HG03135 (cell line): Measurements from ENCODE around the gene SLC25A24.
"Not testable (repeated sequence)": the region's sequence is repeated elsewhere in the genome, so short reads cannot be mapped to it uniquely, and the experiment has no call there.

Experiments used
- ATAC-seq: cut with Tn5 transposase; IDR thresholded peaks from one replicate; pipeline ENCODE4 v1.9.1; 2021; ENCODE audit warnings: mild to moderate bottlenecking, moderate library complexity; ENCODE audit not compliant: unreplicated experiment

SLC25A24 gene

GRCh38 chr1:108199781-108200686 is at the start of gene SLC25A24:
Gene SLC25A24 (minus strand): TSS chr1:108200343. CDS start chr1:108200138, 205 bp downstream.
- peak; percentile 89 for ATAC-seq

DNA sequence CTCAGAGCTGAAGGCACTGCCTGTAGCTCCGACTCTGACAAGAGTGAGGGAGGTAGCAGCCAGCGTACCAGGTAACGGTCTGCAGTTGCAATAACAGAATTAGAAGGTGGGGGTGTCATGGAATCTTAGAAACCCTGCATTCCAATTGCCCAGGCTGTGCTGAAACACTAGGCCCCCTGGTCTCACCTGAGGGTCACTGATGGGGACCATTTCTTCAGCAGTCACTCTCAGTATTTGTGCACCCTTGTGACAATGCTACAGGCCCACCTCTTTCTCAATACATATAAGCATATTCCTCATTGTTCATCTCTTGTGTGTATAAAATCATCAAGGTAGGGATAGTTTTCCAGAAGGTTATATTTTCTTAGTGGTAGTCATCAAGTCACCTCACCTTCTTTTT is 43.8 kb upstream of the SLC25A24 start, which contains the start of gene NBPF4:
NBPF4 (minus strand) TSS at position 101 of the 400 bp plus-strand sequence. CDS start 315 bp downstream, outside the sequence.
- not testable (repeated sequence) for ATAC-seq

DNA sequence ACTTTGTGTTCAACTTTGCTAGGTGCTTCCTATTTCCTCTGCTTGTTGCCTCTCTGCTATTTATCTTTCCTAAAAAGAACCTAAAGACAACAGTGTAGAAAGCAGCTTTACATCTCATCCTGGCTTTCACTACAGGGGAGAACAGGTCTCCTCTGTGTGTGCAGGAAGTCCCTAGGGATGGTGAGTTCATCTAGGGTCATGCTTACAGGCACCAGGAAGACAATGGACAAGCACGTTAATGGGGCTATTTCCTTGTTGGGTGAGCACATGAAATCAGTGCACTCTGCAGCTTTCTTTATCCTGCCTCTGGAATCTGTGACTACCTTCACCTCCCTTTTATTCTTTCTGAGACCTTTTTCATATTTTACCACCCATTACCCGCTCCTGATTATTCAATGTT is 39.3 kb upstream of the SLC25A24 start:
- ATAC-seq = not testable (repeated sequence)

- ATAC-seq = not testable (repeated sequence)
These were observed 35.2 kb upstream of the SLC25A24 start for GRCh38 chr1:108235308-108235707.

DNA sequence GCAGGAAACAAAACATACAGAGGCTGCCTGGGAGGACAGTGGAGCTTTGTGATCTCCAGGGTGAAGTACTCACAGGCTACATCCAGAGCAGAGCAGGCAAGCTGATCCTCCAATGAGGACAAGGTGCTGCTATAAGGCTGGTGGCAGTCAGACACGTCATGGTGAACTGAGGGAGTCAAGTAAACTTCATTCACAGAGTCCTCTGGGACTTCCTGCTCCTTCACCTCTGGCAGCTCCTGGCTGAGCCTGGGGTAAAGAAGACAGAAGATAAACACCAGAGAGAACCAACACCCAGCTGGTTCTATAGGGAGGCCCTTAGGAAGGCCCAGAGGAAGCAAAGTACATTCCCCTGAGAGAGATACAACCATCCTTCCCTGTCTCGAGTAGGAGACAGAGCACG is 32.0 kb upstream of the SLC25A24 start:
- not testable (repeated sequence) for ATAC-seq

DNA sequence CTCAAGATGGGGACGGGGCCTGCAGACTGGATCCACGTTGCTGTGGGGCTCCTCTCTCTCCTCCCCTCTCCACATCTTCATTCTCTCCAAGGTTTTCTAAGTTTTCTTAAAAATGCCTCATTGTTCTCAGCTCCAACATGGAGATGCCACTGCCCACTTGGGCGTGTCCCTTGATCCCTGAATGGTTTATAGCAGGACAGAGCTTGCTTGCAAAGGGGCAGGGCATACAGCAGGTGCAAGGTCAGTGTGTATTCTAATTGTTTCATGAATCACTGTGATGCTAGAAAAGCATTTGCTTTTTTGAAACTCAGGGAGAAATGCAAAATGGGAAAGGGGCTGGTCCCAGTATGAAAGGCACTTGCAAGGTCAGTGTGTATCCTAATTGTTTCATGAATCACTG is 29.8 kb upstream of the SLC25A24 start:
- not testable (repeated sequence) for ATAC-seq

- not testable (repeated sequence) for ATAC-seq
These were observed 27.6 kb upstream of the SLC25A24 start for GRCh38 chr1:108227772-108228171.

DNA sequence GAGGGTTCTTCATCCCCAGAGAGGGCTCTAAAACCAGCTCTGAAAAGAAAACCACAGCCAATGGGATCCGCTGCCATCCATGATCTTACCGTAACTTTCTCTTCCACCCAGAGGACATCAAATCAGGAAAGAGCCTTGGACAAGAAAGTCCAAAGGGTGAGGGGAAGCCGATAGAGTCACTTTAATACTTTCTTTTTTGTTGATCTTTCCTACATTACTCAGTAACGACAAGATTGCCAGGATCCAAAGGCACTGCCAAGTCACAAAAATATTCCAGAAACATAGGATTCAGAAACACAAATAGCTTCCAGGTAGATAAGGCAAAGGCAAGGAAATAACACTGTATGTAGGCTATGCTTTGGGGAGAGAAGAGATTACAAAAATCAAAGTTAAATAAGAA is 26.7 kb upstream of the SLC25A24 start:
- ATAC-seq = not testable (repeated sequence)

GRCh38 chr1:108223226-108223625 is 23.1 kb upstream of the SLC25A24 start:
- ATAC-seq = not testable (repeated sequence)

DNA sequence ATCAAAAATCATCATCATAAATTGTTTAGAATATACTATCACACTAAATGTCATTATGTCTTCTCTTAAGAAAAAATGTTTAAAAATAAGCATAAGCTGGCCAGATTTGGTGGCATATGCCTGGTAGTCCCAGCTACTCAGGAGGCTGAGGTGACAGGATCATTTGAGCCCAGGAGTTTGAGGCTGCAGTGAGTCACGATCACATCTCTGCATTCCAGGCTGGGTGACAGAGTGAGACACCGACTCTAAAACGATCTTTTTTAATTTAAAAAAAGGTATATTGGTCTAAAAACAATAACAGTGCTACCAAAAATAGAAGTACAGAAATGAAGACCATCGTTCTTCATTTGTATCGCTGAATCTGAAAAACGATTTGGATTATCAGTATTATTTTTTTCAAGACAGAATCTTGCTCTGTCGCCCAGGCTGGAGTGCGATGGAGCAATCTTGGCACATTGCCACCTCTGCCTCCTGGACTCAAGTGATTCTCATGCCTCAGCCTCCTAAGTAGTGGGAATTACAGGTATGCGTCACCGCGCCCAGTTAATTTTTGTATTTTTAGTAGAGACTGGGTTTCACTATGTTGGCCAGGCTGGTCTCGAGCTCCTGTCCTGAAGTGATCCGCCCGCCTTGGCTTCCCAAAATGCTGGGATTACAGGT is 17.5 kb upstream of the SLC25A24 start:
- not testable (repeated sequence) for ATAC-seq

DNA sequence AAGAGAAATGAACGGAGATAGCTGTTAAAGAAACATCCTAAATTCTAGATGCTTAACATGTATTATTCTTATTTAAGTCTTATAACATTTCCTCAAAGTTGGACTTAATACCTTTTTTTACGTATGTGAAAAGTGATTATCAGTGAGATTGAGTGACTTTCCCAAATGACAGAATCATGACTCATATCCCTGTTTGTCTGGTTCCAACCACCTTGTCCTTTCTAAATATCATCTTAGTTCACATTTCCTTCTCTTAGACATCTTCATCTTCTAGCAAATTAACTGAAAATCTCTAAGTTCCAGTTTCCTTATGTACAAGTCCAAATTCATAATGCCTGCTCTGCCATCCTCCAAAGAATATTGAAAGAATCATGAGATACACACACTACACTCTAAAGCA is 16.9 kb upstream of the SLC25A24 start:
- ATAC-seq = not testable (repeated sequence)

GRCh38 chr1:108216028-108216890 is 16.1 kb upstream of the SLC25A24 start:
- not testable (repeated sequence) for ATAC-seq

DNA sequence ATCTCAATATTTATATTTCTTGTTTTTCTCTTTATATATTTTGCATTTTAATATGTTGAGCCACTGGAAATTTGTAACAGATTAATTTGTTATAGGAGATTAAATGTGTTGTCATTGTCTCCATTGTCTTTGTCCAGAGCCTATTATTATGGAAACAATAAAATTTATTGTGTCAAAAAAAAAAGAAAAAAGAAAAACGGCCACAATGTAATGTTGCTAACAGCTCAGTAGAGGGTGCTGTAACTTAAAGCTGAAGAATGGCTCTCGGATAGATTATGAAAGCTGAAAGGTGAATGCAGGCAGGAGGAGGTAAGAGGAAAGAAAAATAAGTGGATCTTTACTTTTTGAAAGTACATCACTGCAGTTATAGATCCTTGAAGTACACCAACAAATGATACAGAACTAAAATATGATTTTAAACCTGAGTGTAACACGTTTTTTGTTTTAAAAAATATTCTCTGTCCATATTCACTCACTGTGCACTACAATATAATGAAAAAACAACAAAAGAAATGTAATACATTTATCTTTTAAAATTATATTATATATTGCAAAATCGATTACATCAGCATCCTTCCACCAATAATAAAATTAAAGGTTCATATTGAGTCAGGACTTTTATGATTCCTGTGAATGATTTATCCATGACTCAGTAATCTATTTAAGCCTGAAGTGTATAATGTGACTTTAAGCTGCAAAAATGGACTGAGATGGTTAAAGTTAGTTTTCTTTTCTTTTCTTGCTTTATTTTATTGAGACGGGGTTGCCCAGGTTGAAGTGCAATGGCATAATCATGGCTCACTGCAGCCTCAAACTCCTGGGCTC is 14.7 kb upstream of the SLC25A24 start:
- not testable (repeated sequence) for ATAC-seq

DNA sequence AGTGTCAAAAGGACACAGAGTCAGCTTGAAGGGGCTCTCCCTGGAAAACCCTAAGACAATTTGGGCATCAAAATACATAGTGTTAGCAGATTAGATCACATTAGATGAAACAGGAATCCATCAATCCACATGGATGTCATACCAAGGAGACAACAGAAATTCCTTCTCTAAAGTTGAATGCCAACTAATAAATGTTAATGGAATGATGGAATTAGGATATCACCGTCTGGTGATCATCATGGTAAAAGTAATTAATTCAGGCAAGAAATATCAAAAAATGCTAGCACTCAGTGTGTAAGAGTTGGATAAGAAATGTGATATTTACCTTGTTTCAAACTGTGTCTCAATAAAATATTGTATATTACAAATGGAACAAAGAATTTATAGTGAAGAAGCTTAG is 10.9 kb upstream of the SLC25A24 start:
- ATAC-seq = no peak

GRCh38 chr1:108209456-108210108 is 9.4 kb upstream of the SLC25A24 start:
- no peak for ATAC-seq

DNA sequence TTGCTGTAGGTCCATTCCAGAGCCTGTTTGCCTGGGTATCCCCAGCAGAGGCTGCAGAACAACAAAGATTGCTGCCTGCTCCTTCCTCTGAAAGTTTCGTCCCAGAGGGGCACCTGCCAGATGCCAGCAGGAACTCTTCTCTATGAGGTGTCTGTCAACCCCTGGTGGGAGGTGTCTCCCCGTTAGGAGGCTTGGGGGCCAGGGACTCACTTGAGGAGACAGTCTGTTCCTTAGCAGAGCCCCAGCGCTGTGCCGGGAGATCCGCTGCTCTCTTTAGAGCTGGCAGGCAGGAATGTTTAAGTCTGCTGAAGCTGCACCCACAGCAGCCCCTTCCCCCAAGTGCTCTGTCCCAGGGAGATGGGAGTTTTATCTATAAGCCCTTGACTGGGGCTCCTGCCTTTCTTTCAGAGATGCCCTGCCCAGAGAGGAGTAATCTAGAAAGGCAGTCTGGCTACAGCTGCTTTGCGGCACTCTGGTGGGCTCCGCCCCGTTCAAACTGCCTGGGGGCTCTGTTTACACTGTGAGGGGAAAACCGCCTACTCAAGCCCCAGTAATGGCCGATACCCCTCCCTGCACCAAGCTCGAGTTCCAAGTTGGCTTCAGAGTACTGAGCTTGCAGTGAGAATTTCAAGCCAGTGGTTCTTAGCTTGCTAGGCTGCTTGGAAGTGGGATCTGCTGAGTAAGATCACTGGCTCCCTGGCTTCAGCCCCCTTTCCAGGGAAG is 8.7 kb upstream of the SLC25A24 start:
- ATAC-seq = no peak

GRCh38 chr1:108203582-108203981 is 3.4 kb upstream of the SLC25A24 start:
- ATAC-seq = not testable (repeated sequence)

DNA sequence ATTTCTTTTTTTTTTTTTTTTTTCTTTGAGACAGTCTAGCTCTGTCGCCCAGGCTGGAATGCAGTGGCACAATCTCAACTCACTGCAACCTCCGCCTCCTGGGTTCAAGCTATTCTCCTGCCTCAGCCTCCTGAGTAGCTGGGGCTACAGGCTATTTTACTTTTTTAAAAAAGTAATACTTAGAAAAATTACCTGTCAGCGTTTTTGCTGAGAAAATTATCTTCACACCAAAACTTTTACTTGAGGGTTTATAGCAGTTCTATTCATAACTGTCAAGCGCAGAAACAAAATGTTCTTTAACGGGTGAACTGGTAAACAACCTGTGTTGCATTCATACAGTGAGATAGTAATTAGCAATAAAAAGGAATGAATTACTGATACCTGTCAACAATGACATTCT is 1.5 kb upstream of the SLC25A24 start:
- no peak for ATAC-seq

DNA sequence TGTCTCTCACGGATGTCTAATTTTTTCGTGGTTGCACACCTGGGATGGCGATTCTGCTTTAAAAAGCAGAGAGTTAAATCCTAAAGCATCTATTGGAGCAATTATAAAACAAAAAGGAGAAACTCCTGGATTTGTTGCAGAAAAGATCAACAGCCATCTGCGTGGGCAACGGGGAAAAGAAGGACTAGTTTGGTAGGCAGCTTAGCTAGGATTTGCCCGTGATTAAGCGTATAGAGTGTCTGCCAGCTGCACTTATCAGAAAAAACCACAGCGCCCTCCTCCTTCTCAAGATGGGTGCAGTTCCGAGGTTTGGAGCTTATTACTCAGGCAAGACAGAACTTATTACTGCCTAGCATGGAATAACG is 526 bp upstream of the SLC25A24 start:
- ATAC-seq = no peak
